T-helper 9 cell (primary cell): Measurements from ENCODE around the gene FSTL1.

Experiments used
- DNase-seq: peaks from one replicate; pipeline ENCODE4 v3.0.0-alpha.2; 2020

The FSTL1 gene

DNA sequence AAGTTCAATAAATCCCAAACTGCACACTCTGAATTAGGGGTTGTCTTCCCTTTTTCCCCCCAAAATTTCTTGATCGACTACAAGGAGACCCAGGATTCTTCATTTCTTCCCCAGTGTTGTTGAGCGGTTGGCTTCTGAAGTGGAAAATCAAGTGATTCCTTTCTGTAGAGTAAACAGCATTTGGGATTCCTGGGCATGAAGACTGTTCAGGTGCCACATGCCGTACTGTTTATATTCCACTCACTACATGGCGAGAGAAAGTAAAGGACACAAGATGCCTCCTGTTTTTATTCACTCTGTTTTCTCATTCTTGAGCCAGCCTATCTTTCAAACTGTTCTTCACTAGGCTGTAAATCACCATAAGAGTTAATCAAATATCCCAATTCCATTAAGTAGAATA lies 12.6 kb downstream of the FSTL1 start:
- DNase-seq = no peak

DNA sequence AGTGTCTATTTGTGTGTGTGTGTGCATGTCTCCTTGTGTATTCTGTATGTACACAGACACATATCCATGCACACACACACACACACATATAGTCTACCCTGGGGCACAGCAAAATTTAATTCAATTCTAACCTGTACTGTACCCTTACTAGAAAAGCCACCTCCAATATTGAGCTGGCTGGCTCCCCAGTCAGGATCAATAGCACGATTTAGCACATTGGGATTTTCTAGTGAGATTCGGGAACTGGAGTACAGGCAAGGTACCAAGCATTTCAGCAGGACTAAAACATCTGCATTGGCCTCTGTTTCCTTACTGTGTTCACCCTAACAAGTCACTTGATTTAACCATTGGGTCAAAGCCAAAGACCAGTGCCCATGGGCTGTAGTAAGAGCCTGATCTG lies 13.2 kb downstream of the FSTL1 start:
- no peak for DNase-seq

DNA sequence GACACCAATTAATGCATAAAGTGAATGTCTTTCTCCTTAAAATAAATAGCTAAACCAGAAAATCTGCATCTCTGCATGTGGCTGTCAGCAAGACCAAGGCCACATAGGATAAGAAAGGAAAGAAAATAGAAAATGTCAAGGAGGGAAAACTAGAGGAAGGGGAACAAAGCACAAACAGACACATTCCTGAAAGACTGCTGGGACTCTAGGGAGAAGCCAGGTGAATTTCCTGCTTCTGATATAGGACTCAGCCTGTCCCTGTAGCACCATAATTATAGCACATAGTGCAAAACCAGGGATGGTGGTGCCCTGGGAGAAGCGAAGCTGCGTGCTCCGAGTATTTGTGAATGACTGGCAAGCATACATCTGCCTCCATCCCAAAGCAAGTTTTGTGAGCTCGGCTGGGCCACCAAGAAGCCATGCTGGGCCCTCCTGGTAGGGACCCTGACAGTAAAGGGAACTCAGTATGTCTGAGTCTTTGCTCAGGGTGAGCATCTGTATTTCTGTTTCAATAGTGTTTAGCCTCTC lies 14.2 kb downstream of the FSTL1 start:
- no peak for DNase-seq

DNA sequence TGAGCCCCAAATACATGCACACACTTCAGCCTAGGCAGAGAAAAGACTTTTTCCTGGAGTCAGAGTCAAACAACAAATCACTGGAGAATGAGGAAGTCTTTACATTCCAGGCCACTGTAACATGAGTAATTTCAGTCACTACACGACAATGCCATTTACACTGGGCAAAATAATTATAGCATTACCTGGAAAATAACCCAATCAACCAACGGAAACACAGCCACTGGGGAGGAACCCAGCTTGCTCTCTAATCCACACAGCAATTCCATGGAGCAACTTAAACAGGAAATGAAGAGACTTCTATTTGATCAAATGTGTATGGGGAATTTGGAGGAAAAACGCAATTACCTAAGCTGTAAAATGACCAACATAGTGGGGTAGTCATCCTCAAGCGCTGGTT lies 15.2 kb downstream of the FSTL1 start:
- no peak for DNase-seq

DNA sequence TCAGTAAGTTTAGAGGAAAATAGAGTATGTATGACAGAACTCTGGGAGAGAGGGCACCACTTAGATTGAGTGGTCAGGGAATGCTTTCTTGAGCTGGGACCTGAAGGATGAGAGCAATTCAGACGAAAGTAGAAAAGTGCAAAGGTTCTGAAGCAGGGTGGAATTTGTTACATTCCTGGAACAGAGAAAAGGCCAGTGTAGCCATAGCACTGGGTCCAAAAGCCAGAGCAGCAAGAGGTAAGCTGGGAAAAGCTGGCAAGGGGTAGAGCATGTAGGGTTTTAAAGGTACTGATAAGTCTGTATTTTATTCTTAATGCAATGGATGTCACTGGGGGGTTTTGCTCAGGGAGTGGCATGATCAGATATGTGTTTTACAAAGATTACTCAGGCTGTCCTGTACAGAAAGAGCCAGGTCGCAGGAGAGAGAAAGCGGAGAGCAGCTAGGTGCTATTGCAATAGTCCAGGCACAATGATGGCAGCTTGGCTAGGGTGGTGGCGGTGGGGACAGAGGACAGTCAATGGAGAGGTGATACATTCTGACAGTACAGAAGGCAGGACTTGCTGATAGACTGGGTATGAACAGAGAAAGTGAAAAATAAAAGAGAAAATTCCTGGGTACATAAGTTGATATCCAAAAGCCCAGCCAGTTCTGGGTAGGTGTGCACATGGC lies 17.0 kb downstream of the FSTL1 start:
- DNase-seq = no peak

DNA sequence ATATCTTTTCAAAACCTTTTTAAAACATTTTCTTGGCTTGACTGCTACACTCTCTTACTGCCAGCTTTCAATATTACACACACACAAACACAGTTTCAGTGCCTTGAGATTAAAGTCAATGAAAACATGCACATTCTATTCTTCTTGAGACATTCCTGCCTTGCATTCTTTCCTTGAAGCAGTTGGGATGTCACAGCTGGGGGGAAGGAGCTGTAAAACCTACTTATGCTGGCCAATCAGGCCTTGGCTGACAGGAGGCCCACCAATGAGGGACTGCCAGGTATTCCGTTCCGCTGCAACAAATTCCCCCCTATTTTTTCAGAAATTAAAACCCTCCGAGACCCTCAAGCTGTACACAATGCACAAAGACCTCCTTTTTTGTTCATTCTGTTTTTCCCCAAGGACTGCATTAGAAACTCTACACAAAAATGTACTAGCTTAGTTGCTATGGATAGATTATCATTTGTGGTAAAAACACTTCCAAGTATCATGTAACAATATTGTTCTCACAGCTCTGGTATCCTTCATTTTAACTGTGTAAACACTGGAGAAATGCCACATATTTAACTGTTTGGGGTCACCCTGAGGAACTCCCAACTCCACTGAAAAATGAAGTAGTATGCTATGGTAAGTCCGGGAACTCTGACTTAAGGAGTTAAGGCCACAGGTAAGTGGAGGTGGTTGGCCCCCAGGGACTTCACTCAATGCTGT lies 18.5 kb downstream of the FSTL1 start:
- DNase-seq = no peak

DNA sequence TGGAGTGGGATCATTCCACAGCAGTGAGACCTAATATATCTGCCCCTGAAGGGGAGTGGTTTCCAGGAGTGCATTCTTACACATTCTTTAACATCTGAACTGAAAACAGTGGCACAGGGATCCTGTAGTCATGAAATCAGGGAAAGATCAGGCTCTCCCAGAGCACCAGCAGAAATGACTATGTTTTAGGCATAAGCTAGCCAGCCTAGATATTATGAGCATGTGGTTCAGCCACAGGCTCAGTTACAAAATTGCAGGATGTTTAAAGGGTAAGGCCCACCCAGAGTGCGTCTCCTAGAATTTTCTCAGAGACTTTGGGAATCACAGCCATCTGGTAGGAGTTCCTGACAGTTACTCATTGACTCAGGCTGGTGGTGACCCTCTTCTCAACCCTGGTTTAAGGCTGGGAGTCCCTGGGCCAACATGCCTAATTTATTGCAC lies 20.9 kb downstream of the FSTL1 start:
- DNase-seq = no peak

DNA sequence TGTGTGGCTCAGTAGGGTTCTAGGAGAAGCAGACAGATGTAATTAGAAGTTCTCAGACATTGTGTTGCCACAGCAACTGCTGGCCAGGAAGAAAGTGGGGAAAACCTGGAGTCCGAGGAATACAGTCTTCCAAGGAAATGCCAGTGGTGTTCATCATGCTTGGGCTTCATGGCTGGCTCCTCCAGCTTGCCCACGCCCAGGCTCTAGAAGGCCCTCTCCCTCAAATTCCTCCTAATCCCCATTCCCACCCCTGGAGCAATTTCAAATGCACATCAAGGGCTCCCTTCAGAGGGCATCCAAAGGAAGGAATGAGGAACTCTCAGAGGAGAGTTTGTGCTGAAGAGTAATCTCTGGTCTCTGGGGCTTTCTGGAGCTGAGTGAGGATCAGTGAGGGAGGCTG lies 21.9 kb downstream of the FSTL1 start:
- DNase-seq = no peak

DNA sequence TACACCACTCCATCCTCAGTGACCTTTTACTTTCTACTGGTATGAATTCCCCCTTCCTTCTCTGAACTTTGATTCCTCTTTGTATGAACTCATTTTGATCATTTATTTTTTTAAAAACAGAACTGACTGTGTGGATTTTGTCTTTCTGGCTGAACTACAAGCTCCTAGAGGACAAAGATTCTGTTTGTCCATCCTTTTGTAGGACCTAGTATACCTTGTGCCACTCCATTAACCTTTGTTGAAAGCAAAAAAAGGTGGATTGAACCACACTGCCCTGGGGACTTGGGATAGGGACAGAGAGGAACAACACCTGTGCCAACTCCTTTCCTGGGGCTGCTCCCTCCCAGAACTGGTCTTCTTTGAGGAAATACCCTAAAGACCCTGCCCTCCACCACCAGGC lies 23.6 kb downstream of the FSTL1 start:
- DNase-seq = no peak

DNA sequence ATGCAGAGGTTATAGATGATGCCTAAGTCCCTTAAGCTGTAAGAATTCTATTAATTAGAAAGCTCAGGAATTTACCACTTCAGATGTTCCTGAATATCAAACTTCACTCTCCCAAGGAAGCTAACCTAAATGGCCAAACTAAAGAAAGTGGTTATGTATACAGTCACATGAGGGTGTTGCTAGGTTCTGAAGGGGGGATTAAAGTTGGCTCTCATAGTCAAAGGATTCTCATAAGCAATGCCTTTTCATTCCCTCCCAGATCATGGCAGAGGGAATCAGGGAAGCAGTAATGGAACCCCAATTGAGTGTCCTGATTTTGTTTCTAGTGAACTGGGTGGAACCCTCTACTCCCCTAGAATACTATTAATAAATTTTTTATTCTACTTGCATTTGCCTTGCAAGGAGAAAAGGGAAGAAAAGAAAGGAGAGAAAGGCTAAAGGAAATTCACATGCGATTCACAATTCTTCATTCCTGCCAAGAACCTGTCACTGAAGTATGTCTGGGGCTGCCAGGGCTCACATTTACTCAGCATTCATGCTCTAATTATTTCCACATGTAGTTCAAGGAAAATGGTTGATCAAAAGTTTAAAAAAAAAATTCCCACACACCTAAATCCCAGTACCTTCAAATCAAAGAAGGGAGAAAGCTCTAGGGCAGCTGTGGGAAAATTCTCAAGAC lies 25.1 kb downstream of the FSTL1 start:
- DNase-seq = no peak

DNA sequence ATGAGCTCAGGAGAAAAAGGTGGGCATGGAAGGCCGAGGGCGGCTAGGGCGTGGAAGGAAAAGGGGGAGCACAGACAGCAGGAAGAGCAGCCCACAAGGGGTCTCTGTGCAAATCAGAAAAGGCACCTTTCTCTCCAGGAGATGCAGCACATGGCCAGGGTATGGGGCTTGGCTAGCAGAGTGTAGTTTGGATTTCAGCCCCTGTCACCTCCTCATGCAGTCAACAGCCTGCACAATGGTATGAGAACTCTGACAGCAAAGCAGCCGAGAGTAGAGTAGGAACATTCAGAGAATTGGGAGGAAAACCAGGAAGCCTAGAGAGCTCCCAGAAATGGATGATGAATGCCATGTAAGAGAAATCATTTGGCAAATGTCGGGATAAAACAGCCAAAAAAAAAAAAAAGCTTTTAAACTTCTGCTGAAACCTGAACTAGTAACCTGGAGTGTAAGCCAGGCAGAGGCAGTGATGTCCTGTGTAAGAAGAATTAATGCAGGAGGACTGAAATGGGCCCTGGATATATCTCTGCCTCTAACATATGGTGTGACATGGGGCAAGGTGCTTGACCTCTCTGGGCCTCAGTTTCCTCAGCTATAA lies 25.7 kb downstream of the FSTL1 start:
- no peak for DNase-seq

DNA sequence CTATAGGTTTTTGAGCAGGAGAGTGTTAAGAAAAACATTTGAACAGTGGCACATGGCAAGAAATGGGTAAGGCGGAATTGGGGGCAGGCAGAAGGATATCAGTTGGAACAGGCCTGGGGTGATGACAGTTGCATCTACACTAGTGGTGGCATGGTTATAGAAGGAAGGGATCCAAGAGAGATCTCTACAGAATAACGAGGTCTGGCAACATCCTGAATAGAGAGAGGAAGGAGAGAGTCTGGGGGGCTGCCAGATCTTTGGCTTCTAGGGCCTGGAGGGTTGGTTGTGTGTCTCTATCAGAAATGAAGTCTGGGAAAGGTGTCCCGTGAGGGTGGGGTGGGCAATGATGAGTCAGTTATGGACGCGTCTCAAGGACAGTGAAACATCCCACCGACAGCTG lies 26.3 kb downstream of the FSTL1 start:
- DNase-seq = no peak

DNA sequence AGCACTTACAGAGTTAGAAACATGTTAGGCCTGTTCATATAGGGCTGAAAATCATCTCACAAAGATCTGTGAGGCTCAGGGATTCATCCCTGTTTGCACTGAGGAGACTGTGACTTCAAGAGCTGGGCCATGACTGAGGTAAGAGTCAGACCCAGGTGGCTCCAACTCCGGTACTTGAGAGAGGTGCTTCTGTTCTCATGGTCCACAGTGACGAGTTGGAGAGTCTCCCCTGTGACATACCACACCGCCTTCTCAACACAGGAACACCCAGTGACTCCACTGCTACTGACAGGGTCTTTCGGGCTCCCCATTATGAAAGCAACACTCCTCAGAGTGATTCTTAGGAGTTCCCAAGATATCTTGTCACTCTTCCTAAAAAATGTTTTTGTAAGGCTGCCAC lies 27.4 kb downstream of the FSTL1 start:
- DNase-seq = no peak

DNA sequence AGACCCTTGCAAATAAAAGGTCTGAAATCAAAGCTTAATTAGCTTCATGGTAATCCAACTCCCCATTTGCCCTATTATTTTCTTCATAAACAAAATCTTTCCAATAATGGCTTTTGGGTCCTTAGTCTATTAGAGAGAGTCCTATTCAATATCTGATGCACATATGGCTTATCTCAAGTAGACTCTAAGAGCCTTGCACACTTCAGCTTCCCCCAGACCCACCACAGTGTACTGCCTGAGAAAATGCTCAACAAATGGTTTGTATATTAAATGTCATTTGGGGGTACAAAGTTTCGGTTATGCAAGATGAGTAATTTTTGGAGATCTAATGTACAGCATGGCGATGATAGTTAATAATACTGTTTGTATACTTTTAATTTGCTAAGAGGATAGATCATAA lies 28.9 kb downstream of the FSTL1 start:
- no peak for DNase-seq

DNA sequence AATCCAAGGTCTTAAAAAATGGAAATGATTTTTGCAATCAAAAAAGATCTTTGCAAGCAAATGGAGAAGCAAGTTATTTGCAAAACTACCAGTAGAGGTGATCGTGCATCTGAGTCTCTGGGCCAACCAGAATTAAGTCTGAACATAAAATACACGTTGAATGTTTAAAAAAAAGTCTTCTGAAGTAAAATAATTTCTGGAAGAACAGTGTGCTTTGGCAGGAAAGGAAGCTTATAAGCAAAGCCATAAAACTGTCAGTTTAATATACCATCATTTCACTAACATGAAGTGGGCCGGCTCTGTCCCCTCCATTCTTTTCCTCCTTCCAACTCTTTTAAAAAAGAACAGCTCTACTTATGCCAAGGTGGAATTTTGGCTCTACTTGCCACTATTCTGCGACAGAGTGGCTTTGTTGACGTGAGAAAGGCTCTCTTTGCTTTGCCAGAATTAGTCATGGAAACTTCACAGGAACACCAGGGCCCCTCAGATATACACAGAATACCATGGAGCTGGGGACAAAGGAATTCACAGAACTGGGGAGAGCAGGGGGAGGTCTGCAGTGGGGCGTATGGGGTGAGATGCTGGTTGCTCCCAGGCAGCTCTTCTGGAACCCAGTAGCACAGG lies 29.8 kb downstream of the FSTL1 start:
- DNase-seq = no peak

DNA sequence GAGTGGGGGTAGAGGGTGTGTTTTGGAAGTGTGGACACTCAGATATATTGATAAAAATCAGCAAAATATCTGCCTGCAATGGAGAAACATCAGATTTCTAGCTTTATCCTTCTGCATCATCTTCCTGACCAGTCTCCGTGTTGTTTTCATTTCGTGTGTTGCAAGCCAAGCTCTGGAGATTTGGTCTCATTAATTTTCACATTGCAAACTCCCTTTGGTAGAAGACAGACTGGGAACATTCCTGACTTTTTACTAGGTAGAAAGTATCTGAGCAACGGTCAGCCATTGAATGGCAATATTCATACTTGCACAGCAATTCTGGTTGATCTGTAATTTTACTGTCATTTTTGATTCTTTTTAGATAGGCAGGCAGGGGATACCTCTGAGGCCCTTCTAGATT lies 30.4 kb downstream of the FSTL1 start:
- no peak for DNase-seq

DNA sequence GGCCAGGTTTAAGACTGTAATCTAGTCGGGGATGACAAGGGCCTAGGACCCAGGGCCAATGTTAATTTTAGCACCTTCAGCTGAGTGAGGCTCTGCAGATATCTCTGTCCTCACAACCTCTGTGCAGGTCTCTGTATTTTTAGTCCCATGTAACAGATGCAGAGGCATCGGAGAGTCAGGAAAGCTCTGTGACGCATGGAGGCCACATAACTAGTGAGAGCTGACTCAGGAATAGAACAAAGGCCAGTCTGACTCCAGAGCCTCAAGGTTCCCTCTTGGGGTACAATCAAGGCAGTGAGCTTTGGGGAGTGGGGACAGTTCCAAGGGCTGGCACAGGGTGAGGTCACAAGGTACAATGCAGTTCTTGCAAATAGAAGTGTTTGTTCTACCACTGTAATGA lies 31.0 kb downstream of the FSTL1 start:
- DNase-seq = no peak

DNA sequence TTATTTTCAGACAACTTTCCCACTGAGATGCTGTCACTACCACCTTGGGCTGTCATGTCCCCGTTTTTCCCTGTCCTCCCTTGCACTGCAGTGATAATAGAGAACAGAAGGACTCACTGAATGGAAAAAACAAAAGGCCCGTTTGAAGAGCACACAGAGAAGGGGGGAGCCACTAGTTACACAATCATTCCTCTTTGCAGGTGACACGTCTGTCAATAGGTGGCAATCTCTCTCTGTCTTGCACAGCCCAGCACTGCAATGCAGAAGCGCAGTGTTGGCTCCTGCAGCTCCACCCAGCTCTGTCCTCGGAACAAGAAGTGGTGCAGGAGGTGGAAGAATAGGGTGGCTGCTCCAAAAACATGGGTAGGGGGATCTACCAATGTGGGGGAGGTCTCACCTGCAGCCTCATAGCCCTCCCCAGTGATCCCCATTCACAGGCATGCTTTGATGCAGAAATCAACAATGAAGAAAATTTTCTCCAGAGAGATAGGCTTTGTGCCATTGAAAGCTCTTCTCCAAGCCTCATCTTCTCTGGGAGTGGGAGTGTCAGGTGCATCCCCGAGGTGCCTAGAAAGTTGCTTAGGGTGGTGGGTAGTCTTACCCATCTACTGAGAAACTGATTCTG lies 31.8 kb downstream of the FSTL1 start:
- no peak for DNase-seq

DNA sequence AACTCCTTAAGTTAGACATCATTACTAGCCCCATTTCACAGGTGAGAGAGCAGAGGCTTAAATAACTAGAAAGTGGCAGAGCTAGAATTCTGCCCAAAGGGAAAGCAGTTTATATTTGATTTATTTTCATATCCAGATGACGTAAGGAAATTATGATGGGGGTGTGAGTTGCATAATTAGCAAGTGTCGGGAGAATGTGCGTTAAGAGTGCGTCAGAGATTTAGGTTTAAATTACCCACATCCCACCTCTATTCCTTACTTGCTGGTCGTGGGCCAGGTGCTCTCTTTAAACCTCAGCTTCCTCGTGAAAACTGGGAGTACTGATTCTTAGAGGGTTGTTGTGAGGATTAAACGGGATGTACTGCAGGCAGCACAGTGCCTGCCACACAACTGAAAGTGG lies 32.3 kb downstream of the FSTL1 start:
- no peak for DNase-seq

DNA sequence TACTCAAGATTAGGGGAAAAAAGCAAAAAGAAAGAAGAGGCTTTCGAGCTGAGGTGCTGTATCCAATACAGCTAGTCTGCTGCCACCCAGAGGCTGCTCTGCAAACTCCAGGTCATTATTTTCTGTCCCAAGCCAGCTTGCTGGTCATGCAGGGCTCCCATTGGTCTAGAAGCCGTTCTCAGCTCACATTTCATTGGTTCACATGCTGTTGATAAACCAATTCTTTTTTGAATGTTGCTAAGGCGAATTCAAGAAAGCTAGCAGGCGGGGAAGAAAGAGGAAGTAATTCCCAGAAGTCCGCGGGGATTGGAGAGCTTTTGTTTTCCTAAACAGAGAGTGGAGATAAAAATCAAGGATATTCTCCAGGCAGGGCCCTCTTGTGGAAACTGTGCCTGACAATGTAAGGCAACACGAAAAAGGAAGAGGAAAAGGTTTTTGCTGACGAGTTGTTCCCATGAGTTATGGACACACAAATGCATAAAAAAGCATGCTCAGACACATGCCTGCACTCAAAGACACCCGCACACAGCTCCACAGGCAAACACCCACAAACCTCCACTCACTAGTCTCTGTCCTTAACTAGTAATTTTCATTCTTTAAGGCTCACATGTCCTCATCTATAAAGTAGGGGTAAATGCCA lies 33.4 kb downstream of the FSTL1 start:
- DNase-seq = peak; percentile 67

DNA sequence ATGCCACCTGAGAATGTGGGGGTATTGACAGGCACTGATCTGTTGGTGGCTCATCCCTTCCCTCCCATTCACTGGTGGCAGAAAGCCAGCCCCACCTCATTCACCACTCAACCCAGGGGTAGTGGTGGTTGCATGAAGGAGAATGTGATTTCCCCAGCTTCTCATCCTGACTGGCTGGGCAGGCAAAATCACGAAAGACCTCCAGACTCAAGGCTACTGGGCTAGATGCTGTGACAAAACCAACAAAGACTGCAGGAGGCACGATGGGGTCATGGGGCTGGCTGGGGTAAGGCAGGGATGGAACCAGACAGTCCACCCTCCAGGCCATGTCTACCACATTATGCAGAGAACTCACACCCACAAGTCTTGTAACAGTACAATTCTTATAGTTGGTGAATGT lies 33.9 kb downstream of the FSTL1 start:
- no peak for DNase-seq

DNA sequence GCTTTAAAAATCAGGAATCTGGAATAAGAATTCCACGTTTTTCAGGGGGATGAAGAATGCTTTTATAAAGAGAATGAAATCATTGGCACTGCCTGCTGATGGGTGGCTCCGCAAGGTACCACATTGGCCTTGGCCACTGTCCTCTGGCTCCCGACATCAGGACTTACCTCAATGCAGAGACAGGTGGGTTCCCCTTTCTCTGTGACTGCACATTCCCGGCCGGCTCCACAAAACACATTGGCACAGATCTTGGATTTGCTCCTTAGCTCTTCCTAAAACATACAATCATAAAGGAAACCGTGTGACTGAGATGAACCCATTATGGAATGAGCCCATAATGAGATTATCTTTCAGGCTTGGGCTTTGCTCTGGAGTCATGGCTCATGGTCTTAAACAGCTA lies 35.0 kb downstream of the FSTL1 start:
- no peak for DNase-seq
